SK-N-MC (cell line): ENCODE data around the gene THBS3.
"Not testable (repeated sequence)": the region's sequence is repeated elsewhere in the genome, so short reads cannot be mapped to it uniquely, and the experiment has no call there.

Experiments
- EZH2 ChIP-seq: fragments of 200-600 bp; sonication (generic); IDR thresholded peaks from one replicate; pipeline ENCODE4 v1.6.1; 2017; ENCODE audit warnings: antibody characterized with exemption
- FOXP2 ChIP-seq: optimal IDR thresholded peaks from 2 replicates; pipeline ENCODE3; 2011; ENCODE audit warnings: mild to moderate bottlenecking, moderate library complexity; ENCODE audit not compliant: insufficient read depth; ENCODE audit errors: extremely low read length, control extremely low read depth
- POLR2AphosphoS5 ChIP-seq: IDR thresholded peaks from 2 replicates; pipeline ENCODE4 v1.6.1; 2012; ENCODE audit warnings: mild to moderate bottlenecking, low read depth, low read length, borderline replicate concordance

DNA sequence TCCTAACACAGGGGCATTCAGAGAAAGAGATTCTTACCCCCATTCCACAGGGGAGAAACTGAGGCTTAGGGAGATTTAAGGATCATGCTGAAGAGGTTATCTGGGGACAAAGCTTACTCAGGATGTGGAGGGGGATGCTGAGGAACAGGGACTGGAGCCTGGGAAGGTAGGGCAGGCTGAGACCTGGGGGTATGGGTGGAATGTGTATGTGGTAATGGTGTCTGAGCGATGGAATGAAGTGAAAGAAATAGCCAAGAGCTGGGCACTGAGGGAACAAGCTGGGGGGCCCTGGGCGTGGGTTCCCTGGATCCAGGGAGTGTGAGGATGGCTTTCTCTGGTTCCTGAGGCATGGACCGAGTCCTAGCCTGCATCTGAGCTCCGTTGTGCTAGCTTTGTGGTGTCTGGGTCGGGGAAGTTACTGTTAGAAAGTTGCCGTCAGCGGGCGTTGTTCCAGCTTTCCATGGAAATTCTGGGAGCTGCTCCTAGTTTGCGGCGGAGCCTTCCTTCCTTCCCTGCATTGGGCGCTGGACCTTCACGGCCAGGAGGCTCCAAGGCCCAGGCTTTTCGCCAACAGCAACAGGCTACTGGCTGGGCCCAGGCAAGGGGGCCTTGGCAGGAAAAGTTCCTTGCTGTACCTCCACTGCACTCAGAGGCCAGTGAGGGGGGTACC is 3.8 kb upstream of the THBS3 start:
- not testable (repeated sequence) for TF ChIP-seq POLR2AphosphoS5, EZH2, FOXP2
